Measurements from ENCODE around the gene TMEM190.
"Not testable (repeated sequence)": the region's sequence is repeated elsewhere in the genome, so short reads cannot be mapped to it uniquely, and the experiment has no call there.

TMEM190 gene

DNA sequence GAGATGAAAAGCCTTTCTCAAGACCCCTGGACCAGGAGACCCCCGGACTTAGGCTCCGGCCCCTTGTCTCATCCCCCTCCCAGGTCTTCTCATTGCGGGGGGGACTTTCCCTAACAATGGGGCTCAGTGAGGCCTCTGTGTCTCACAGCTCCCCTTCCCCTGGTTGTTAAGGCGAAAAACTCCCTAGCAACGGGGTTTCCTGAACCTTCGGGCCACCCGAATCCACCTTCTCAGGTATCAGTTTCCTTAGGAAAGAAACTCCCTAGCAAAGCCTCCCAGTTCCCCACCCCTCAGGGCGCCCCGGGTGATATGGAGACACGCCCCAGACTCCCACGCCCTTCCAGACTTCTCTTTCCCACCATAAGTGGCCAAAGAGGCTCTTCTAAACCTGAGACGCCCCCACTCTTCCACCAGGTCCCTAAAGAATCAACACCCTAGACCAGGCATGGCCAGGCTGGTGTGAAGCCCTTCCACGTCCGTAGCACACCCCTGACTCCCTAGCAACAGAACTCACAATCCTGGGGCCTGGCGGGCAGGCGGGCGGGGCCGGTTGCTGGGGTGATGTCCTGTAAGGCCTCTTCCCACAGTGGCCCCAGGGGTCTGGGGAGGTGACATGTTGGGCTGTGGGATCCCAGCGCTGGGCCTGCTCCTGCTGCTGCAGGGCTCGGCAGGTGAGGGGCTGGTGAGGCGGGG lies at the start of gene TMEM190:
Gene TMEM190, plus strand, starts transcription at position 586 of the 693 bp plus-strand sequence. Its CDS starts 28 bp downstream, at position 614.
- no peak for DNase-seq

DNA sequence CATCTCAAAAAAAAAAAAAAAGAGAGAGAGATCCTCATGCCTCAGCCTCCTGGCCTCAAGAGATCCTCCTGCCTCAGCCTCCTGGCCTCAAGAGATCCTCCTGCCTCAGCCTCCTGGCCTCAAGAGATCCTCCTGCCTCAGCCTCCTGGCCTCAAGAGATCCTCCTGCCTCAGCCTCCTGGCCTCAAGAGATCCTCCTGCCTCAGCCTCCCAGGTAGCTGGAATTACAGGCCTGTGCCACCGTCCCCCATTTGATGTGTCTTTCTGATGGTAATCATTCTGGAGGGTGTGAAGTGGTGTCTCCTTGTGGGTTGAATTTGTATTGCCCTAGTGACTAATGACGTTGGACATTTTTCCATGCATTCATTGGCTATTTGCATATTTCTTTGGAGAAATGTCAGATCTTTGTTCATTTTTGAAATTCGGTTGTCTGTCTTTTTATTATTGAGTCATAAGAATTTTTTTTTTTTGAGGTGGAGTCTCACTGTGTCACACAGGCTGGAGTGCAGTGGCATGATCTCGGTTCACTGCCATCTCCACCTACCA lies 47.8 kb upstream of the TMEM190 start:
- not testable (repeated sequence) for DNase-seq

DNA sequence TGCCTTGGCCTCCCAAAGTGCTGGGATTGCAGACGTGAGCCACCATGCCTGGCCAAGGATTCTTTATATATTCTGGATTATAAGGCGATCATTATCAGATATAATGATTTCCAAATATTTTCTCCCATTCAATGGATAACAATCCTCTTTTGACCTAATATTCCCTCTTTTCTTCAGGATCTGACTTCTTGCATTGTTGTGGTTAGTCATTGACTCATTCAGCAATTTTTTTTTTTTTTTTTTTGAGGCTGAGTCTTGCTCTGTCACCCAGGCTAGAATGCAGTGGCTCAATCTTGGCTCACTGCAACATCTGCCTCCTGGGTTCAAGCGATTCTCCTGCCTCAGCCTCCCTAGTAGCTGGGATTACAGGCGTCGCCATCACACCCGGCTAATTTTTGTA lies 46.8 kb upstream of the TMEM190 start:
- not testable (repeated sequence) for DNase-seq

DNA sequence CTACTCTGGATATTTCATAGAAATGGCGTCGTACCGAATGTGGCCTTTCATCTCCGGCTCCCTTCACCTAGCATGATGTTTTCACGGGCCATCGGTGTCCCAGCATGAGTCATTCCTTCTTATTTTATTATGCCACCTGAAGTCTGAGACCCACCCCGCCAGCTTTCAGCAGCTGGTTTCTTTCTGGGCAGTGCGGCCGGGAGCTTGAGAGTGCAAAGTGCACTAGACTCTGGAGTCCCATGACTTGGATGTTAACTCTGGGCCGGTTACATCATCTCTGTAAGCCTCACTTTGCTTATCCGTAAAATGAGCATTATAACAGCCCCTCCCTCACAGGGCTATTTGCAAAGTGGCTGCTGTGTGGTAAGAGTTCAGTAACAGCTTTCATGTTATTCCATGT lies 42.8 kb upstream of the TMEM190 start:
- no peak for DNase-seq

DNA sequence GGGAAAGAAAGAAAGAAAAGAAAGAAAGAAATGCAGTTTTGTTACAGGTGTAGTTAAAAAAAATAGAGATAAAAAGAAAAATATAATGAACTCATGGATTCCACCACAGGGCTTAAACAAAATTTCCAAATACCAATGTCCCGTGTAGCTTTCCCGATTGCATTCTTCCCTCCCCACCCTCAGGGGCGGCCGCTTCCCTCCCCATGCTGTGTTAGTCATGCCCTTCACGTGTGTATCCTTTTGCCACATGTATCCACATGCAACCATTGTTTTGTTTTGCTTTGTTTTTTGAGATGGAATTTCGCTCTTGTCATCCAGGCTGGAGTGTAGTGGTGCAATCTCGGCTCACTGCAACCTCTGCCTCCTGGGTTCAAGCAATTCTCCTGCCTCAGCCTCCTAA lies 40.5 kb upstream of the TMEM190 start:
- DNase-seq = no peak

DNA sequence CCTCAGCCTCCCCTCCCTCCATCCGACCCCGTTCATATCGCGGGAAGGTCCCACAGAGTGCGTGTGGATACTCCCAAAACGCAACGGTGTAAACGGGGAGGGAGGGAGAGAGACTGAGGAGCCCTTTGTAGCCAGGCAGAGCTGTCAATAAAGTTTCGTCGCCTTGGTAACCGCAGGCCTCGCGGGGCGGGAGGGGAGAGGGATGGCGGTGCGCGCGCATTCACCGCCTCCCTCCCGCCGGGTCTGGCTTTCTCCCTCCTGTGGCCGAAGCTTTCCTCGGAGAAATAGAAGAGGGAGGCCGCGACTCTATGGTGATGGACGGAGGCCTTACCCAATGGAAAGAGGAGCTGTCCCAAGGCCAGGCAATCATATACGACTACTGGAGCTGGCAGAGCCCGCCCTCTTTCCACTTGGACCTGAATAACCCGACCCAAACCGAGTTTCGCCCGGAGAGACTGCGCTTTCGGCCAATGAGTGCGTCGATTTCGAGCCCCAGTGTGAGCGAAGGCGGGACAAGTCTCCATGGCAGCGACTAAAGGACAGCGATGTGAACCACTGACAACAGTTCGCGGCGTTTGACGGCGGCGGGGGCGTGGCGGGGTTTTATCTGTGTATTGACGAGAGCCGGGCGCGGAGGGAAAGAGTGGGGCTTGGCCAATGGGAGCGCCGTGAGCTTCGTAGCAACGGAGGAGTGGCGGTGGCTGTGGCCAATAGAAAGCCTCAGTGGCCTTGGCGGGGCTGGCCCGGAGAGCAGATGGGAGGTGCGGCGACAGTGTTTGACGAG lies 37.3 kb upstream of the TMEM190 start, which contains the start of gene KMT5C:
Gene KMT5C, plus strand, starts transcription at position 772 of the 784 bp plus-strand sequence. CDS start 2,061 bp downstream, outside the sequence.
- peak; percentile 100 for DNase-seq

DNA sequence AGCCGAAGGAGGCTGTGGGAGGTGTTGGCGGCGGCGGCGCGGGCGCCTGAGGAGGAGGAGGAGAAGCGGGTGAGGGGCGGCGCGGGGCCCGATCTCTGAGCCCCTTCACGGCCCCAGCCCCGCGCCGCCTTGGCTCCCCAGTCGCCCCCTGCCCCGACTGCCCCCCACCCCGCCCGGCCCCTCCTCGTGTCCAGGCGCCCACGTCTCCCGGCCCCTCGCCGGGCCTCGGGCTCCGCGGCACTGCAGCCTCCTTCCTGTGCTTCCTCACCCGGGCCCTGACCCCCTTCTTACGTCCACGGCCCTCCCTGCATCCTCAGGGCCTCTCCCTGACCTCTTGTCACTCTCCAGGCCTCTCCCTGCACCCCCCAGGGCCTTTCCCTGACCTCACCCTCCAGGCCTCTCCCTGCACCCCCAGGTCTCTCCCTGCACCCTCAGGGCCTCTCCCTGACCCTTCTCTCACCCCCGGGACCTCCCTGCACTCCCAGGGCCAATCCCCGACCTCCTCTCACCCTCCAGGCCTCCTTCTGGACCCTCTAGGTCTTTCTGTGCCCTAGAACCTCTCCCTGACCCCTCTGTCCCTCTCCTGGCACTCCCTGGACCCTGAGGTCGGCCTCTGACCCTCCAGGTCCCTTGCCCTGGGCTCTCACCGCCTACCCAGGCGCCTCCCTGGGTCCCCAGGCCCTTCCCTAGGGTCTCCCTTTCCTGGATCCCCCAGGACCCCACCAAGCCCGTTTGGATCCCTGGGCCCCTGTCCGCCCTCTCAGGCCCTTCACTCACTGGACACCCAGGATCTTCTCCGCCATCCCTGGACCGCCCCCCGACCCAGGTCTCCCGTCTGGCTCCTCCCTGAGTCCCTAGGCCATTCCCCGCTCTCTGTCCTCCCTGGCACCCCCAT lies 36.5 kb upstream of the TMEM190 start:
- no peak for DNase-seq

DNA sequence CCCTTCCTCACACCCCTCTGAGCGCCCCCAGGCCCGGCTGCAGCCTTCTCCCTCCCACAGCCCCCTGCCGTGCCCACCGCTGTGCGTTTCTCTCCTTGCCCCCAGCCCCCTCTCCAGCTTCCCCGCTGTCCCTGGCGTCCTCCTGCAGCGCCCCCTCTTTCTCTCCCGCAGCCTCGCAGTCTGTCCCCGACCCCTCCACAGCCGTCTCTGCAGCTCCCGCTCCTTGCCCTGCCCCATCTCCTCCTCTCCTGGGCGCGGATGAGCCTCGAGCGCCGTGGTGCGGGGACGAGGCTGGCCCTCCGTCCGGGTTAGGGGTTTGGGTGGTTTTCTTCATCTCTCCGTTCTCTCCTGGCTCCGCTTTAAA lies 35.9 kb upstream of the TMEM190 start:
- DNase-seq = no peak

DNA sequence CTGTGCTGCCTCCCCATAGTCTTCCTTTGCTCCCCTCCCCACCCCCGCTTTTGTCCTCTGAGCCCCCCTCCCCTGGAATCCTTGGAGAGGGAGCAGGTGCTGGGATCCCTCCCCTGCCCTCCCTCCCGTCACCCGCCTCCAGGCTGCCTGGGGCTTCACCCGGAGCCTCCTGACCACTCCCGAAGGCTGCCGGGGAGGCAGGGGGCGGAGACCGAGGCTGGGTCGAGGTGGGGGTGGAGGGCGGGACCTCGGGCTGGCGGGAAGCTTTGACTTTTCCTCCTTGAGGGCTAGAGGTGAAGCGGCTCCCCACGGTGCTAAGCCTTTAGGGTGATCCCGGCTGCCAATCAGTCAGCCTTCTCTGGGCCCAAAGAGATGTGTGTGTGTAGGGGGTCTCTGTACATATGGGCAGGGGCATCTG lies 35.4 kb upstream of the TMEM190 start:
- no peak for DNase-seq

DNA sequence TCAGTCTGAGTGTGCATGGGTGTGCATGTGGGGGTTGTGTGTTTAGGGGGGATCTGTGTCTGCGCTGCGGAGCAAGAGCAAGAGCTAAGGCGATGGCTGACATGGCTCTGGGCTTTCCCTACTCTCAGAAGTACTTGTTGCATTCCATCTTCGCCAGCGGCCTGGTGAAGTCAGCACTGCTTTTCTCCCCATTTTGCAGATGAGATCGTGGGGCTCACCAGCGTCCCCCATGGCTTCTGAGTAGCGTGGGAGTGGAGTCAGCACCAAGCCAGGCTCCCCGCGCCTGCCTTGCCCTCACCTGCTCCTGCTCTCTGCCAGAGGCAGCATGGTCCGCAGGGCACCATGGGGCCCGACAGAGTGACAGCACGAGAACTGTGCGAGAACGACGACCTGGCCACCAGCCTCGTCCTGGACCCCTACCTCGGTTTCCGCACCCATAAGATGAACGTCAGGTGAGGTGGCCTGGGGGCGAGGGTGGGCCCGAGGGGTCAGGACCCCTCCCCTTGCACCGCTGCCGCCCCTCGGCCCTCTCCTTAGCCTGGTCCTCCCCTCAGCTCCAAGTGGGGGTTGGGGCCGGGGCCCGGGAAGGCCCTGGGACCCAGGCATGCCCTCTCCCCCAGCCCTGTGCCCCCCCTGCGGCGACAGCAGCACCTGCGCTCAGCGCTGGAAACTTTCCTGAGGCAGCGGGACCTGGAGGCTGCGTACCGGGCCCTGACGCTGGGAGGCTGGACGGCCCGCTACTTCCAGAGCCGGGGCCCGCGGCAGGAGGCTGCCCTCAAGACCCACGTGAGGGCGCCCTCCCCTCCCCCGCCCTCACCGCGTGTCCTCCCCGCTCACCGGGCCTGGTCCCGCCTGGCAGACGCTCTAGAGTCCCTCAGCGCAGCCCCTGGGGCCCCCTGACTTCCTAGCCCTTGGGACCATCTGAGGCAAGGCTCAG lies 34.8 kb upstream of the TMEM190 start:
- DNase-seq = no peak

DNA sequence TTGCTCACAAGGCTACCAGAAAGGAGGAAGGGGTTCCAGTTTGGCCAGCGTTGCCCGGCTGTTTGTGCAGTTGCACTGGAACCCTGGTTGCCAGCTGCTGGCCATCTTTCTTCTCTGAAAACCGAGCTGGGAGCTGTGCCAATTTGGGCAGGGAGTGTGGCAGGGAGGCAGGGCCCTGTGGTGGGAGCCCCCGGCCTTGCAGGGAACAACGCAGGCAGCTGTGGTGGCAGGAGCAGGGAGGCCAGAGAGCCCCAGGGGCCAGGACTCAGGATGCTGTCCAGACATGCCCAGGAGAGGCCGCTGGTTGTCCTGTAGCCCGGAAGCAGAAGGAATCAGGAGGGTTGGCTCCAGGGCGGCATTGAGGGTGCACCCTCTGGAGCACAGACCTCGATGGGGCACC lies 32.2 kb upstream of the TMEM190 start:
- DNase-seq = no peak

DNA sequence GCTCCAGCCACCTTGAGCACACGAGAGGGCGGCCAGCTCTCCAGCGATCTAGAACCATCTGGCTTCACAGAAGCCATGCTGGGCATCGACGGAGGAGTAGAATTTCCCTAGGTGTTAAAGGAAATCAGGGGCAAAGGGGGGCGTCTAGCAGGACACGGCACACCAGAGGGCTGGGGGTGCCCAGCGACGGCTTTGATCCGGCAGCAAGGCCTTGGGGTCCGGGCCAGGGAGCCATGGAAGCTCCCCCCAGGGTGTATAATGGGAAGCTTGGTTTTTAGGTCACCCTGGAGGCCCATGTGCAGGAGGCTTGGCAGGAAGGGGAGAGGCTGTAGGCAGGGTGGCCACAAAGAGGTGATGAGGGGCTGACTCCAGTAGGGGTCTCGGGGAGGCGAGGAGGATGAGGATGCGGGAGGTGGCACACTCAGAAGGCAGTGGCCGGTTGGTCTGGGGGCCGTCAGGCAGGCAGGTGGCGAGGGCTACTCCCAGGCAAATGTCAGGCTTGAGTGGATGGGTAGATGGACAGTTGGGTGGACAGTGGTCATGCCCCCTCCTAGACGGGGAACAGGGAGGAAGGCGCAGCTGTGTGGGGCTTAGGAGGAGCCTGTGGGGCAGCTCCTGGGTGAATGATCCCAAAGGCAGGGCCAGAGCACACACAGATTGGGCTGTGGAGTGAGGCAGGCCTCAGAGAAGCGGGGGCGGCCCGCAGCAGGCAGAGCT lies 31.4 kb upstream of the TMEM190 start:
- no peak for DNase-seq

DNA sequence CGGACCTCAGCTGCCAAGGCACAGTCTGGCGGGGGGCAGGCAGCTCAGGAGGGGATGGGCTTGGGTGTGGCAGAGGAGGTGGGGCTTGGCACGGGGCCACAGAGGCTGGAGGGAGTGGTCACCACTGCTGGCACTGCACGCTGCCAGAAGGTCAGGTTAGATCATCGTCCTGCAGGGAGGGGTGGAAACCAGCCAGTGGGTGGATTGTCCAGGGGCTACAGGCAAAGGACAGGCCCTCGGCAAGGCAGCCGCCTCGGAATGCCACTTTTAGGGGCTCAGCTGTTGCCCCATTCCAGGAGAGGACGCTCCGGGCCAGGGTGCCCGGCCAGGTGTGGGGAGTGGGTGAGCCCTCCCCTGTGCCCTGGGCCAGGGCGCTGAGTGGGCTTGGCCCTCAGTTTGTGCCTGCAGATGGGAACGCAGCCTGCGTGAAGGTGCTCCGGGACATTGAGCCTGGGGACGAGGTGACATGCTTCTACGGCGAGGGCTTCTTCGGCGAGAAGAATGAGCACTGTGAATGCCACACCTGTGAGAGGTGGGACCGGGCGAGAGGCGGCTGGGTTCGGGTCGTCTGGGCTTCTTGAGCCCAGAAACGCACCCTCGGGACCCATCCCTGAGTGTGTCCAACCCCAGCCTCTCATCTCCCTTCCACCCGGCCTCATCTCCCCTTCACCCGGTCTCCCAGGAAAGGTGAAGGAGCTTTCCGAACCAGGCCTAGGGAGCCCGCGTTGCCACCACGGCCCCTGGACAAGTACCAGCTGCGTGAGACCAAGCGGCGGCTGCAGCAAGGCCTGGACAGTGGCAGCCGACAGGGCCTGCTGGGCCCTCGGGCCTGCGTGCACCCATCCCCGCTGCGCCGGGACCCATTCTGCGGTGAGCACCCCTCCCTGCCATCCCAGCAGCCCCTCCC lies 30.6 kb upstream of the TMEM190 start:
- DNase-seq = no peak

DNA sequence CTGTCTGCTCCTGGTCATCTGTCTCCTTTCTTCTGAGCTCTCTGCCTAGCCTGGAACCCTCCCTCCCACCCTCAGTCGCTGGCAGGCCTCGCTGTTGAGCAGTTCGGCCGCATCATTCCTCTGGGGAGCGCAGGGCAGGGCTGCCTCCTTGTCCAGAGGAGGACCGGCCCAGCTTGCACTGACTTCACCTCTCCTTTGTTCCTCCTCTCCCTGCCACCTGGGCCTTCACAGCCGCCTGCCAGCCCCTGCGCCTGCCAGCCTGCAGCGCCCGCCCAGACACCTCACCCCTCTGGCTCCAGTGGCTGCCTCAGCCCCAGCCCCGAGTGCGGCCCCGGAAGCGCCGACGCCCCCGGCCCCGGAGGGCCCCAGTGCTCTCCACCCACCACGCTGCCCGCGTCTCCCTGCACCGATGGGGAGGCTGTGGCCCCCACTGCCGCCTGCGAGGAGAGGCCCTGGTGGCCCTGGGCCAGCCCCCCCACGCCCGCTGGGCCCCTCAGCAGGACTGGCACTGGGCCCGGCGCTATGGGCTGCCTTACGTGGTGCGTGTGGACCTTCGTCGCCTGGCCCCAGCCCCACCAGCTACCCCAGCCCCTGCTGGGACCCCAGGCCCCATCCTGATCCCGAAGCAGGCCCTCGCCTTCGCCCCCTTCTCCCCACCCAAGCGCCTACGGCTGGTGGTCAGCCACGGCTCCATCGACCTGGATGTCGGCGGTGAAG lies 29.7 kb upstream of the TMEM190 start:
- no peak for DNase-seq

DNA sequence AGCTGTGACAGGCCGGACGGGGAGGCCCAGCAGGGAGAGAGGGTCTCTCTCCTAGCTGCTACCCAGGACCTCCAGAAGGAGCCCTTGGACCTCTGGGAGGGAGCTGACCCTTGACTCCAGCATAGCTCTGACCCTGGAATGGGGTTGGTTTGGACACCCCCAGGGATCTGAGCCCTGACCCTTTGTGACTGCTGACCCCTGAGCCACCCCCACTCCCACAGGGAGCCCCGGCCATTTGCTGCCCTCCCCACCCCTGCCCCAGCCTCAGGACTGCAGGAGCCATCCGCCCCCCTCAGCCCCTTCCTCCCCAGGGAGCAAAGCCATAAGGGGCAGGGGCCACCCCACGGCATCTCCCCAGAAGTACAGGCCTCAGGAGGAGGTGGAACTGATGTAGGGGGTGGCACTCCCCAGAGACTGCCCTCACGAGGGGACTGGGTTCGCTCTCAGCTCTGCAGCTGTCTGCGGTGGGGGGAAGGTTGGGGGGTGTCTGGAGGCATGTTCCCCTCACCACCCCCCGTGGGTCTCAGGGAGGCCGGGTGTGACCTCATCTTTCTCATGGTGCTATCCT lies 29.1 kb upstream of the TMEM190 start:
- no peak for DNase-seq

DNA sequence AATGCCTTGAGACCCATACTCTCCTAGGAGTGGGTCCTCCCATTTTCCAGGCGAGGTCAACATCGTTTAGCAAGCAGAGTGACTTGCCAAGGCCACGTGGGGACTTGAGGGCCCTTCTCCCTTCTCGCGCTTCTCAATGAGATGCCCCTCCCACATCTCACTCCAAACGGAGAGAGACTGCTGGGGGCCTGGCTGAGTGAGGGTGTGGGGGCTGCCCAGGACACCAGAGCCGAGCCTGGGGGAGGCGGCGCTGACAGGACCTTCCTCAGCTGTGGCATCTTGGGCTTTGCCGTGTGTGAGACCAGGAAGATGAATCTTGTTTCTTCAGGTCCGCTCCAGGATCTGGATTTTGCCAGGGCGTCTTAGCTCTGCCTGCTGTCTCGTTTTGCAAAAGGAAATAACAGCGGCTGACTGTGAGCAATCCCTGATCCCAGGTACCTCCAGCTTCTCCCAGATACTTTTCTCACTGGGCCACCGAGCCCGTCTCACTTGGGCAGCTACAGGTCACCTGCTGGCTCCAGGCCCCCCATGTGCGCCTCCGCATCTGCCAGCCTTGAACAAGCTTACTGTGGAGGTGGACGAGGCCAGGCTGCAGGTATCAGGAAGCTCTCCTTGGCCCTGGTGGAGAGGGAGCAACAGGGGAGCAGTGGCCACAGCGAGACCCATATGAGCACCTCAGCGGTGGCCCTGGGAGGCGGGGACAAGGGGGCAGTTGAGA lies 28.1 kb upstream of the TMEM190 start:
- DNase-seq = no peak

DNA sequence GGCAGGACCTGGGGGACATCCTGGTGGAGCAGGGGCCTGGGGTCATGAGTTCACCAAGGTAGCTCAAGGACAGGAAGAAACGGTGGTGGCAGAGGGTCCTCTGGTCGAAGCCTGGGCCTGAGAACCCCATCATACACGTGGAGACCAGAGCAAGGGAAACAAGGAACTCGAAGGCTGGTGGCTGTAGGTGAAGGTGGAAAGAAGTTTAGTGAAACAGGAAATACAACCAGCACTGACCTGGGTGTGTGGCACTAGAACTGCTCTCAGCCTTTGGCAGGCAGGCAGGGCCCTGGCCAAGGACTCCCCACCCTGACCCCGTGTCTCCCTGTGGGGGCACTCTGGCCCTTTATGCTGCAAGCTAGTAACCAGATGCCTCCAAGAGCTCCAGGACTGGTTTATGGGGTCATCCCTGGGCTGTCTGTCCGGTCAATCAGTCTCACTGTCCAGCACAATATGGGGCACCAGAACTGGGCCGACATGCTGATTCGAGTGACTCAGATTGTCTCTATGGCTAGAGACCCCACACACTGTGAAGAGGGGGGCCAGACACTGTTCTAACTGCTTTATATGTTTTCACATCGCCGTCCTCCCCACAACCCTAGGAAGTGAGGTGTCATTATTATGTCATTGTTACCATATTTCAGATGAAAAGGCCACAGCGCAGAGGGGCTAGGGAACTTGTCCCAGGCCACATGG lies 25.9 kb upstream of the TMEM190 start:
- no peak for DNase-seq

DNA sequence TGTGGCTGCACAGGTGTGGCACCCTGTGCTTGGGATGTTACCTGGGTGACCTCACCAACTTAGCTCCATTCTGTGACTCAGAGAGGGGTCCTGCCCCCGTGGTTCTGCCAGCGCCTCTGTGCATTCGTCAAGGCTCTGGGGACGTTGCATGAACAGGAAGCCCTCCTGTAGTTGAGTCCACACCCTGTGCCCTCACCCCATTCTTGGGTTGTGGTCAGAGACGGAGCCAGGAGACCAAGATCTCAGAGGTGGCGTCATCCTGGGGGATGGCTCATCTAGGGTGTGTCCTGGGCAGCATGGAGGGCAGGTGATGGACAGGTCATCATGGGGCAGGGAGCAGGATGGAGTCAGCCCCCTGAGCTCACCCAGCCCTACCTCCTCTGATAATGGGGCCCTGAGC lies 24.6 kb upstream of the TMEM190 start:
- no peak for DNase-seq

Measured in GOT3 (cell line).